Measurements from ENCODE around the gene IL17B. TPM values are rescaled to one million over a fixed set of nuclear protein-coding genes. Genes with fewer than 3 reads are reported as not detected.

IL17B gene
- total and polyA plus RNA-seq, 2 of the 8 experiments (the other 6 are each of a cell fraction or from before 2014, with no cell fraction given): 0.18 TPM; not detected in 1

- TF ChIP-seq BCL11A (IDR thresholded peaks at IDR 0.05; ENCODE audit: low read depth in 2 of 2, low read length in 2 of 2) (no peak), RBBP5 (IDR thresholded peaks at IDR 0.05; ENCODE audit: borderline replicate concordance, low read depth, low read length) (no peak), KDM1A (IDR thresholded peaks at IDR 0.05; ENCODE audit: borderline replicate concordance, low read length) (no peak), TCF12 (IDR thresholded peaks at IDR 0.05; ENCODE audit: low read depth, low read length) (no peak)
- TF ChIP-seq, protein P1, sequence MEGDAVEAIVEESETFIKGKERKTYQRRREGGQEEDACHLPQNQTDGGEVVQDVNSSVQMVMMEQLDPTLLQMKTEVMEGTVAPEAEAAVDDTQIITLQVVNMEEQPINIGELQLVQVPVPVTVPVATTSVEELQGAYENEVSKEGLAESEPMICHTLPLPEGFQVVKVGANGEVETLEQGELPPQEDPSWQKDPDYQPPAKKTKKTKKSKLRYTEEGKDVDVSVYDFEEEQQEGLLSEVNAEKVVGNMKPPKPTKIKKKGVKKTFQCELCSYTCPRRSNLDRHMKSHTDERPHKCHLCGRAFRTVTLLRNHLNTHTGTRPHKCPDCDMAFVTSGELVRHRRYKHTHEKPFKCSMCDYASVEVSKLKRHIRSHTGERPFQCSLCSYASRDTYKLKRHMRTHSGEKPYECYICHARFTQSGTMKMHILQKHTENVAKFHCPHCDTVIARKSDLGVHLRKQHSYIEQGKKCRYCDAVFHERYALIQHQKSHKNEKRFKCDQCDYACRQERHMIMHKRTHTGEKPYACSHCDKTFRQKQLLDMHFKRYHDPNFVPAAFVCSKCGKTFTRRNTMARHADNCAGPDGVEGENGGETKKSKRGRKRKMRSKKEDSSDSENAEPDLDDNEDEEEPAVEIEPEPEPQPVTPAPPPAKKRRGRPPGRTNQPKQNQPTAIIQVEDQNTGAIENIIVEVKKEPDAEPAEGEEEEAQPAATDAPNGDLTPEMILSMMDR (IDR thresholded peaks at IDR 0.05; ENCODE audit: control extremely low read depth in 1 of 3, insufficient read depth in 1 of 3, low read depth in 1 of 3, low read length in 3 of 3): no peak
Observed at GRCh38 chr5:149388498-149389190, 9.6 kb upstream of the IL17B start (continued).

Measured in H1 (cell line).